ENCODE data around the gene TTC19.

TTC19 gene

GRCh38 chr17:15999974-16000827 lies 577 bp downstream of the TTC19 start (continued):
- peak; percentile 71; the same call in 1 of the 2 replicates for TF ChIP-seq ZSCAN5A (tag by site-specific recombination; IDR thresholded peaks at IDR 0.05)
- 0 out of 2 replicates have a peak, but pooled peaks have one; percentile 11 for TF ChIP-seq ZBTB11 (tag by site-specific recombination; conservative IDR thresholded peaks at IDR 0.05; ENCODE audit: low read depth)

- ChIA-PET CTCF (interaction anchor here (0.6 to 1.0 kb wide), 2 partner anchors 52 to 173 kb away, joined by 4 to 5 read pairs; no protein-coding TSS in a partner anchor), POLR2A (interaction anchor here (0.9 to 2.8 kb wide), 3 partner anchors 8 to 214 kb away, joined by 3 to 14 read pairs (median 9); partner anchors contain the start of gene NCOR1)
- Histone ChIP-seq H3K9me3 (ENCODE audit: control insufficient read depth, insufficient read depth, low read depth, low read length) (no peaks in the 10 kb centered on the region), H3K27ac (ENCODE audit: extremely low read depth, low read depth, low read length) (no peak overlapping the region), H3K4me3 (ENCODE audit: low read depth, low read length) (peak overlapping the region; percentile 89), H3K36me3 (ENCODE audit: control insufficient read depth in 2 of 2, insufficient read depth in 1 of 2, low read length in 2 of 2) (peaks cover 48 to 65% of the 10 kb centered on the region in 2 experiments), H3K4me1 (ENCODE audit: control insufficient read depth, insufficient read depth, low read length) (no peaks in the 10 kb centered on the region)
- TF ChIP-seq ZBTB10 (tag by site-specific recombination; IDR thresholded peaks at IDR 0.05) (no peak), ZNF544 (tag by site-specific recombination; IDR thresholded peaks at IDR 0.05) (no peak), ZNF174 (tag by site-specific recombination; IDR thresholded peaks at IDR 0.05) (no peak), ZNF510 (tag by site-specific recombination; IDR thresholded peaks at IDR 0.05; ENCODE audit: insufficient replicate concordance) (no peak), ZNF843 (tag by site-specific recombination; IDR thresholded peaks at IDR 0.05) (no peak), ZNF521 (tag by site-specific recombination; IDR thresholded peaks at IDR 0.05) (no peak), ZNF19 (tag by site-specific recombination; IDR thresholded peaks at IDR 0.05; ENCODE audit: low read depth) (no peak), ATF2 (tag by site-specific recombination; IDR thresholded peaks at IDR 0.05; ENCODE audit: low read depth) (no peak), ZNF664 (tag by site-specific recombination; IDR thresholded peaks at IDR 0.05) (no peak), ZNF239 (tag by site-specific recombination; IDR thresholded peaks at IDR 0.05) (no peak), ZNF112 (tag by site-specific recombination; IDR thresholded peaks at IDR 0.05) (no peak), ZNF626 (tag by site-specific recombination; IDR thresholded peaks at IDR 0.05) (0 out of 2 replicates have a peak, but pooled peaks have one; percentile 83), ZFHX2 (tag by site-specific recombination; conservative IDR thresholded peaks at IDR 0.05) (no peak), ZNF280C (tag by site-specific recombination; IDR thresholded peaks at IDR 0.05) (no peak), KLF17 (tag by site-specific recombination; IDR thresholded peaks at IDR 0.05) (0 out of 2 replicates have a peak, but pooled peaks have one; percentile 10), ZNF639 (tag by site-specific recombination; IDR thresholded peaks at IDR 0.05) (no peak), ZFP3 (tag by site-specific recombination; IDR thresholded peaks at IDR 0.05; ENCODE audit: low read depth) (no peak)
These were observed 1.7 kb downstream of the TTC19 start for GRCh38 chr17:16001226-16001897.
